Measurements from ENCODE around the gene RAPGEF5. TPM values are rescaled to one million over a fixed set of nuclear protein-coding genes. Genes with fewer than 3 reads are reported as not detected.

RAPGEF5 gene
- total RNA-seq, 1 experiment from 2014 or later: 1.2 TPM

GRCh38 chr7:22358820-22359697, 2.1 kb upstream of the RAPGEF5 start:
- Histone ChIP-seq H3K27me3 (no peaks in the 10 kb centered on the region), H3K36me3 (no peaks in the 10 kb centered on the region), H3K4me3 (no peak overlapping the region), H3K9me3 (no peaks in the 10 kb centered on the region)
- no peak for DNase-seq

- peak; percentile 62 for DNase-seq
- no peaks in the 10 kb centered on the region for H3K36me3 ChIP-seq
- H3K4me3 ChIP-seq: peak overlapping the region; percentile 29; the same call in 1 of the 2 replicates
- H3K27me3 ChIP-seq: no peaks in the 10 kb centered on the region
- no peaks in the 10 kb centered on the region for H3K9me3 ChIP-seq
These were observed 589 bp upstream of the RAPGEF5 start for GRCh38 chr7:22357311-22358175.

GRCh38 chr7:22356010-22356691, 803 bp downstream of the RAPGEF5 start:
- DNase-seq: peak; percentile 1
- Histone ChIP-seq H3K36me3 (no peaks in the 10 kb centered on the region), H3K9me3 (no peaks in the 10 kb centered on the region), H3K4me3 (peak overlapping the region; percentile 20; the same call in 1 of the 2 replicates), H3K27me3 (no peaks in the 10 kb centered on the region)

- DNase-seq: no peak
- H3K36me3 ChIP-seq: no peaks in the 10 kb centered on the region
- H3K27me3 ChIP-seq: no peaks in the 10 kb centered on the region
- no peaks in the 10 kb centered on the region for H3K9me3 ChIP-seq
- no peak overlapping the region for H3K4me3 ChIP-seq
These were observed 1.3 kb downstream of the RAPGEF5 start for GRCh38 chr7:22355620-22356009.

DNA sequence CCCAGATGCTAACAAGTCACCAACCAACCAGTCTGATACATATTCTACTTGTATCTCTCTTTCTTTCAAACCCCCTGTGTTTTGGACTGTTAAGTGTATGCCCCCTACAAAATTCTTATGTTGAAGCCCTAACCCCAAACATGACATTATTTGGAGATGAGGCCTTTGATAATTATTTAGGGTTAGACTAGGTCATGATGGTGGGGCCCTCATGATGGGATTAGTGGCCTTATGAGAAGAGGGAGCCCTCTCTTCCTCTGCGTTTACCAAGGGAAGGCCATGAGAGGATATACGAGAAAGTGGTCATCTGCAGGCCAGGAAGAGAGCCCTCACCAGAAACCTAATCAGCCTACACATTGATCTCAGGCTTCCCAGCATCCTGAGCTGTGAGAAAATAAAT, 2.5 kb downstream of the RAPGEF5 start:
- no peak overlapping the region for H3K4me3 ChIP-seq
- no peaks in the 10 kb centered on the region for H3K9me3 ChIP-seq
- H3K36me3 ChIP-seq: no peaks in the 10 kb centered on the region

GRCh38 chr7:22352887-22353286, 4.1 kb downstream of the RAPGEF5 start:
- no peaks in the 10 kb centered on the region for H3K36me3 ChIP-seq
- DNase-seq: no peak
- H3K27me3 ChIP-seq: no peaks in the 10 kb centered on the region

More for the DNA sequence above, 2.5 kb downstream of the RAPGEF5 start:
- no peak for DNase-seq
- no peaks in the 10 kb centered on the region for H3K27me3 ChIP-seq

GRCh38 chr7:22351878-22352277, 5.1 kb downstream of the RAPGEF5 start:
- peak; percentile 55 for DNase-seq
- Histone ChIP-seq H3K36me3 (no peaks in the 10 kb centered on the region), H3K4me3 (no peak overlapping the region), H3K9me3 (no peaks in the 10 kb centered on the region), H3K27me3 (no peaks in the 10 kb centered on the region)

More at GRCh38 chr7:22352887-22353286, 4.1 kb downstream of the RAPGEF5 start:
- Histone ChIP-seq H3K9me3 (no peaks in the 10 kb centered on the region), H3K4me3 (no peak overlapping the region)

DNA sequence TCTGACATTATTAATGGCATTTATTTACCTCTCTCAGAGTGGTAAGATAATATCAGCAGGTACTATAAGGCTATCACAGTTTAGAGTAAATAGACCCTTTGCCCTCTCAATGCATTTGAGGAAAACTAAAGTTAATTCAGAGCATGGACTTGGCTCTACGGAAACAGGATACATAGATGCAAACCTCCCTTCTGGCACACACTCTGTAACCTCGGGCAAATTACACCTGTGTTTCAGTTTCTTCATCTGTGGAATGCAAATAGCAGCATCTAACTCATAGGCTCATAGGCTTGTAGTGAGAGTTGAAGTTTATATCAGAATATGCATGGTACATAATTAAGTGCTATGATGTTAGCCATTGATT, 5.6 kb downstream of the RAPGEF5 start:
- Histone ChIP-seq H3K4me3 (no peak overlapping the region), H3K9me3 (no peaks in the 10 kb centered on the region), H3K27me3 (no peaks in the 10 kb centered on the region), H3K36me3 (no peaks in the 10 kb centered on the region)
- no peak for DNase-seq

- peak; percentile 55 for DNase-seq
- Histone ChIP-seq H3K9me3 (no peaks in the 10 kb centered on the region), H3K27me3 (no peaks in the 10 kb centered on the region), H3K36me3 (no peaks in the 10 kb centered on the region), H3K4me3 (no peak overlapping the region)
These were observed 6.3 kb downstream of the RAPGEF5 start for GRCh38 chr7:22350466-22351328.

GRCh38 chr7:22348379-22348778, 8.6 kb downstream of the RAPGEF5 start:
- no peak for DNase-seq
- no peaks in the 10 kb centered on the region for H3K36me3 ChIP-seq
- no peaks in the 10 kb centered on the region for H3K9me3 ChIP-seq
- no peaks in the 10 kb centered on the region for H3K27me3 ChIP-seq
- no peak overlapping the region for H3K4me3 ChIP-seq

DNA sequence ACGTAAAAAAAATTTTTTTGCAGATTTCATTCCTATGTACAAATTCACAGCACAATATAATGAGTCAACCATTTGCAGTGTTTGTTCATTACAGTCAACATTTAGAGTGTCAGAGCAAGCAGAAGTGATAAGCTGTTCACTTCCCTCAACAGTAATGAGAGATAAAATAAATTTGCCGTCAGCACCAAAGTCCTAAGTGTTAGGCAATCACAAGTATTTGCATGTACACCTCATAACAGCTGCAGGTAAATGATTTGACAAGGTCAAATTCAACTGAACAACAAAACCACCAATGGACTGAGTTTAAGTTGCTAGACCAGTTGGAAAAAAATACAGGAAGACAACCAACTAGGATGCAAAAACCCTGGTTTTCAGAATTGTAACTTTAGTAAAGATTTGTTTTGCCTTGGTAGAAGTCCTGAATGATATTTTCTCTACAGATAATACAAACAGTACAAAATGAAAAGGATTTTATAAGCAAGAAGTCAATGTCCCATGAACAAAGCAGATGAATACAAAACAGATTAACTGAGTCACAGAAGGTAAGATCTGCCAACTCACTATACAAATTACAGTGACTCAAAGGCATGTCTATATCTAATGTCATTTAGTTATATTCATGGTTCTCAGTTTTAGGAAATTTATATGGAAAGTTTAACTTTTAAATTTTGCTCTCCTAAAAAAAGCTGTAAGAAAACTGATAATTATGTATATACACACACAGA, 10.4 kb downstream of the RAPGEF5 start:
- Histone ChIP-seq H3K4me3 (no peak overlapping the region), H3K9me3 (no peaks in the 10 kb centered on the region), H3K27me3 (no peaks in the 10 kb centered on the region), H3K36me3 (no peaks in the 10 kb centered on the region)
- no peak for DNase-seq

GRCh38 chr7:22344655-22345054, 12.3 kb downstream of the RAPGEF5 start:
- Histone ChIP-seq H3K36me3 (no peaks in the 10 kb centered on the region), H3K27me3 (no peaks in the 10 kb centered on the region), H3K4me3 (no peak overlapping the region), H3K9me3 (no peaks in the 10 kb centered on the region)
- no peak for DNase-seq

- DNase-seq: no peak
- no peaks in the 10 kb centered on the region for H3K36me3 ChIP-seq
These were observed 13.3 kb downstream of the RAPGEF5 start for GRCh38 chr7:22343612-22344011.

GRCh38 chr7:22343071-22343470, 13.9 kb downstream of the RAPGEF5 start:
- H3K4me3 ChIP-seq: no peak overlapping the region
- H3K9me3 ChIP-seq: no peaks in the 10 kb centered on the region
- no peaks in the 10 kb centered on the region for H3K36me3 ChIP-seq
- DNase-seq: no peak
- H3K27me3 ChIP-seq: no peaks in the 10 kb centered on the region

More at GRCh38 chr7:22343612-22344011, 13.3 kb downstream of the RAPGEF5 start:
- H3K27me3 ChIP-seq: no peaks in the 10 kb centered on the region
- H3K9me3 ChIP-seq: no peaks in the 10 kb centered on the region
- no peak overlapping the region for H3K4me3 ChIP-seq

- no peak overlapping the region for H3K4me3 ChIP-seq
- no peaks in the 10 kb centered on the region for H3K27me3 ChIP-seq
- H3K9me3 ChIP-seq: no peaks in the 10 kb centered on the region
- H3K36me3 ChIP-seq: no peaks in the 10 kb centered on the region
- DNase-seq: no peak
These were observed 17.1 kb downstream of the RAPGEF5 start for GRCh38 chr7:22339725-22340390.

Data from MG63 (cell line).